Uterus (tissue), 2 donors: Measurements from ENCODE around the gene DIDO1.

Source experiments
- POLR2A ChIP-seq, 2 donors: fragments of 450-650 bp; IDR thresholded peaks; one replicate each; pipeline ENCODE4 v1.6.1; 2016; ENCODE audit warnings: antibody characterized with exemption in 2 of 2, mild to moderate bottlenecking in 1 of 2, moderate library complexity in 1 of 2
- TF ChIP-seq, protein P1 (sequence below), 4 experiments: fragments of 200-600 bp in 2 of 4; fragments of 450-650 bp in 2 of 4; sonication (generic) in 2 of 4; IDR thresholded peaks; one replicate each; pipeline ENCODE4 v1.5.1; 2016 to 2019; ENCODE audit warnings: antibody characterized with exemption in 4 of 4, mild to moderate bottlenecking in 2 of 4, moderate library complexity in 1 of 4

DNA sequence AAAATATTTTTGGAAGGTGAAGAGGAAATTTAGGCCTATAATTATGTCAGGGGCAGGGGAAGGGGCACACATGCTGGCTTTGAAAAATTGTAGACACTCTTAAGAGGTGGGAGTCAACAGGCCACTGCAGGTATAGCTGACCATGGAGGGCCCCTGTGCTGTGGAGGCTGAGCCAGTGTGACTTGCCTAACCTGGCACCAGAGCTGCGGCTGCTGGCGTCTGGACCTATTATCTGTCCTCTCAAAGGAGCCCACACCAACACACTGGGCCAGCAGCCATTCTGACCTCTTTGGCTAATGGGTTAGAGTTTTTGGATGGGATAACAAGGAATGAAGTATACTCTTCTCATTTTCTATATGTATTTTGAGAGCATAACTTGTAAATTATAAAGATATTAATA lies 16.2 kb upstream of the DIDO1 start:
- TF ChIP-seq POLR2A (IDR thresholded peaks at IDR 0.05) = no peak
- TF ChIP-seq, protein P1, sequence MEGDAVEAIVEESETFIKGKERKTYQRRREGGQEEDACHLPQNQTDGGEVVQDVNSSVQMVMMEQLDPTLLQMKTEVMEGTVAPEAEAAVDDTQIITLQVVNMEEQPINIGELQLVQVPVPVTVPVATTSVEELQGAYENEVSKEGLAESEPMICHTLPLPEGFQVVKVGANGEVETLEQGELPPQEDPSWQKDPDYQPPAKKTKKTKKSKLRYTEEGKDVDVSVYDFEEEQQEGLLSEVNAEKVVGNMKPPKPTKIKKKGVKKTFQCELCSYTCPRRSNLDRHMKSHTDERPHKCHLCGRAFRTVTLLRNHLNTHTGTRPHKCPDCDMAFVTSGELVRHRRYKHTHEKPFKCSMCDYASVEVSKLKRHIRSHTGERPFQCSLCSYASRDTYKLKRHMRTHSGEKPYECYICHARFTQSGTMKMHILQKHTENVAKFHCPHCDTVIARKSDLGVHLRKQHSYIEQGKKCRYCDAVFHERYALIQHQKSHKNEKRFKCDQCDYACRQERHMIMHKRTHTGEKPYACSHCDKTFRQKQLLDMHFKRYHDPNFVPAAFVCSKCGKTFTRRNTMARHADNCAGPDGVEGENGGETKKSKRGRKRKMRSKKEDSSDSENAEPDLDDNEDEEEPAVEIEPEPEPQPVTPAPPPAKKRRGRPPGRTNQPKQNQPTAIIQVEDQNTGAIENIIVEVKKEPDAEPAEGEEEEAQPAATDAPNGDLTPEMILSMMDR (IDR thresholded peaks at IDR 0.05) = no peak
